ENCODE measurements around the gene EDDM3A.
"Not testable (repeated sequence)": the region's sequence is repeated elsewhere in the genome, so short reads cannot be mapped to it uniquely, and the experiment has no call there.

EDDM3A gene

GRCh38 chr14:20719777-20720176 lies 25.9 kb upstream of the EDDM3A start:
- H3K36me3 Mint-ChIP-seq: peaks cover 8 to 13% of the 10 kb centered on the region in 2 donors
- peaks cover 4 to 13% of the 10 kb centered on the region in 2 donors for H3K9me3 Mint-ChIP-seq
- no peak for DNase-seq
- H3K4me1 Mint-ChIP-seq: peaks cover 37 to 92% of the 10 kb centered on the region in 2 donors
- peak overlapping the region; percentile 10 for H3K27ac Mint-ChIP-seq
- H3K27me3 Mint-ChIP-seq: no peaks in the 10 kb centered on the region
- peak; percentile 50 to 58 for ATAC-seq (replicated peaks)
- H3K4me3 Mint-ChIP-seq: peak overlapping the region; percentile 8 to 12

GRCh38 chr14:20720741-20721140 lies 24.9 kb upstream of the EDDM3A start:
- Mint-ChIP-seq H3K9me3 (peaks cover 4 to 10% of the 10 kb centered on the region in 2 donors), H3K27ac (no peak overlapping the region), H3K4me1 (peaks cover 30 to 88% of the 10 kb centered on the region in 2 donors), H3K4me3 (no peak overlapping the region), H3K27me3 (no peaks in the 10 kb centered on the region), H3K36me3 (peaks cover 8 to 10% of the 10 kb centered on the region in 2 donors)
- no peak for DNase-seq
- ATAC-seq (replicated peaks): no peak

- H3K36me3 Mint-ChIP-seq: peaks cover 9% of the 10 kb centered on the region in 2 donors
Measured at GRCh38 chr14:20722016-20722415, 23.7 kb upstream of the EDDM3A start.

DNA sequence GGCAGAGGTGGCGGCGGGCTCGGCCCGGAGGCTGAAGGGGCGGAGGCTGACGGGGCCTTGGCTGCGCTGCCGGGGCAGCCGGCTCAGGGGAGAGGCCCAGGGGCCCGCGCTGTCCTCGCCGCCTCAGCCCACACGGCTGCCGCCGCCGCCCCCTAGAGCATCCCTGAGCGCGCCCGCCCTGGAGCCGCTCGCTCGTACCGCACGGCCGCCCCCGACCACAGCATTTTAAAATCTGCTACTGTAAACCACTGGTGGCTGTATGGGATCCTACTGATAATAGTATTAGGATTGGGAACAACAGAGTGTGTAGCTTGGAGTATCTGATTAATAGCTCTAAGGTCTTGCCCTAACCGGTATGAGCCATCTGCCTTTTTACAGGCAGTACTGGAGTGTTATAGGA lies 22.2 kb upstream of the EDDM3A start:
- Mint-ChIP-seq H3K4me1 (peaks cover 31 to 82% of the 10 kb centered on the region in 2 donors), H3K27ac (no peak overlapping the region), H3K9me3 (peaks cover 0 to 5% of the 10 kb centered on the region in 2 donors), H3K27me3 (no peaks in the 10 kb centered on the region), H3K36me3 (peaks cover 3 to 5% of the 10 kb centered on the region in 2 donors), H3K4me3 (peak overlapping the region; percentile 8 to 59)
- DNase-seq: no peak
- ATAC-seq (replicated peaks): peak; percentile 36 to 44

More at GRCh38 chr14:20722016-20722415, 23.7 kb upstream of the EDDM3A start:
- Mint-ChIP-seq H3K27me3 (no peaks in the 10 kb centered on the region), H3K9me3 (peaks cover 4 to 10% of the 10 kb centered on the region in 2 donors), H3K4me1 (peaks cover 32 to 89% of the 10 kb centered on the region in 2 donors), H3K27ac (peak overlapping the region; percentile 39), H3K4me3 (no peak overlapping the region)
- no peak for DNase-seq
- ATAC-seq (replicated peaks): no peak

DNA sequence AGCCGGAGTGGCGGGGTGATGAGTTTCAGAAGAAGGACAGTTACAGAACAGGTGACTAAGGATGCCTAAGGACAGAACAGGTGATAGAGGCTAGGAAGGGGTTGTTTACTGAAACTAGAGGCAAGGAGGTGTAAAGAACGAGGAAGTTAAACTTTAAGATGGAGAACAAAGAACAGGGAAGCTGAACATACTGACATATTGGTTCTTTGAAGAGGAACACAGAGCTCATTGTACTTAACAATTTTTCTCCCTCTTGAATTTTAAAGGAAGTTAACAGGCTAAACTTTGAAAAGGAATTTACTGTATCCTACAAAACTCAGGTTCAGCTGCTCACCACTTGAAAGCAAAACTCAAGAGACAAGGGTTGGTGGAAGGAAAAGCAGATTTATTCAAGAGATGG lies 19.6 kb upstream of the EDDM3A start:
- H3K4me3 Mint-ChIP-seq: peak overlapping the region; percentile 44 to 47
- peak; percentile 29 to 35 for ATAC-seq (replicated peaks)

DNA sequence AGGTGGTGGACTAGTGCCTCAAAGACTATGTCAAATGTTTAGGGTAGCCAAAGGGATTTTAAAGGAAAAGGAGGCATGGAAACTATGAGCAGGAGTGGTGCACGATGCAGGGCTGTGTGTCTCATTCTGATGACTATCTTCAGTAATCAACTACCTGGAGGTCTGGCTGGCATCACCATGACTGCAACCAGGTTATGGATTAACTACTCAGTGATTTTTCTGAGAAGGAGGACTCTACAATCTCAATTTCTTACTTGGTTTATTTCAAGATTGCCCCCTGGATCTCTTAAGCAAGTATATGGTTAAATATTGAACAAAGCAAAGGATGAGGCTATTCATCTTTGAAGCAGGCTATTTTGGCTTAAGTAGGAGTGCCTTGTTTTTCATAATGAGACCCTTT lies 19.2 kb upstream of the EDDM3A start:
- H3K9me3 Mint-ChIP-seq: peaks cover 0 to 3% of the 10 kb centered on the region in 2 donors
- H3K27me3 Mint-ChIP-seq: peaks cover 0 to 3% of the 10 kb centered on the region in 2 donors
- H3K4me1 Mint-ChIP-seq: peaks cover 18 to 52% of the 10 kb centered on the region in 2 donors
- H3K27ac Mint-ChIP-seq: peak overlapping the region; percentile 86
- ATAC-seq (replicated peaks) (peak; percentile 24 to 40), DNase-seq (no peak)
- peaks cover 2 to 5% of the 10 kb centered on the region in 2 donors for H3K36me3 Mint-ChIP-seq
- H3K4me3 Mint-ChIP-seq: peak overlapping the region in 1 of 2 donors; percentile 44

More for the DNA sequence above, 19.6 kb upstream of the EDDM3A start:
- H3K4me1 Mint-ChIP-seq: peaks cover 19 to 56% of the 10 kb centered on the region in 2 donors
- peak overlapping the region; percentile 86 for H3K27ac Mint-ChIP-seq
- H3K36me3 Mint-ChIP-seq, DNase-seq, H3K9me3 Mint-ChIP-seq, H3K27me3 Mint-ChIP-seq: not testable (repeated sequence)

DNA sequence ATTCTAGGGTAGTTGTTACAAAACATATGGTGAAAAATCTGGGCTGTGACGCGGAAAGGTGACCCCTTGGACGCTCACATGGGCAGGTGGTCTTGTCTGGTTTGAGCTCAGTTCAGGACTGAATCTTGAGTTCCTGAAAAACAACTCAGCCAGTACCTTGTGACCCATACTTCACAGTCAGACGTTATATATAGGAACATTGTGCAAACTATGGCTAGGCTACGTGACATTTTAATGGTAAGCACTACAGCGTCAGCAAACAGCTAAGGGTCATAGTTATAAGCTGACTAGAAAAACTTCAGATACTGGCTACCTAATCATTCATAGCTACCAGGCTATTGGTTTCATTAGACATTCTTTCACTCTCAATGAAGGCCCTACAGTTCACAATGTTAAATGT lies 14.8 kb upstream of the EDDM3A start:
- Mint-ChIP-seq H3K9me3 (peaks cover 0 to 3% of the 10 kb centered on the region in 2 donors), H3K4me3 (no peak overlapping the region), H3K36me3 (peaks cover 2 to 4% of the 10 kb centered on the region in 2 donors), H3K27ac (no peak overlapping the region), H3K4me1 (peaks cover 37 to 54% of the 10 kb centered on the region in 2 donors), H3K27me3 (peaks cover 0 to 4% of the 10 kb centered on the region in 2 donors)
- DNase-seq: no peak
- no peak for ATAC-seq (replicated peaks)

DNA sequence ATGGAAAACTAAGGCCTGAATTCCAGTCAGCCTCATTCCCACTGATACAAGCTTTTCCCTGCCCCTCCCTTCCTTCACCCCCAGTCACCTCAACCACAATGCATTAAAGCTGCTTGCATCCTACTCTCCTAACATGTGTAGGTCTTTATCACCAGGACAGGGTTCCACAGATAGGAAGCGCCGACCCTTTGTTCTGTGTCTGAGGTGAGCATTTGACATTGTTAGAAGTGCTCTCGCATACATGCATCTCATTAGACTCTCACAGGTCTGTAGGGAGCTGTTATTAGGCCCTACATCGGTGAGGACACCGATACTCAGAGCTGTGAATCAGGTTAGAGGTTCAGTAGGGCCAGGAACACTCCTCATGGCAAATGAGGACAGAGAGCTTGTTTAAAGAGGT lies 13.2 kb upstream of the EDDM3A start:
- Mint-ChIP-seq H3K27me3 (peaks cover 0 to 7% of the 10 kb centered on the region in 2 donors), H3K4me1 (peaks cover 29 to 41% of the 10 kb centered on the region in 2 donors), H3K36me3 (peaks cover 0 to under 1% of the 10 kb centered on the region in 2 donors), H3K9me3 (no peaks in the 10 kb centered on the region), H3K4me3 (no peak overlapping the region), H3K27ac (no peak overlapping the region)
- DNase-seq (no peak), ATAC-seq (replicated peaks) (no peak)

GRCh38 chr14:20732979-20733635 lies 12.6 kb upstream of the EDDM3A start:
- Mint-ChIP-seq H3K27me3 (peaks cover 0 to 10% of the 10 kb centered on the region in 2 donors), H3K4me1 (peaks cover 24 to 35% of the 10 kb centered on the region in 2 donors), H3K9me3 (no peaks in the 10 kb centered on the region), H3K4me3 (no peak overlapping the region), H3K36me3 (peaks cover 0 to 3% of the 10 kb centered on the region in 2 donors), H3K27ac (no peak overlapping the region)
- DNase-seq: no peak
- ATAC-seq (replicated peaks): no peak

- H3K4me1 Mint-ChIP-seq: peaks cover 24 to 34% of the 10 kb centered on the region in 2 donors
- peak overlapping the region in 1 of 2 donors; percentile 25 for H3K4me3 Mint-ChIP-seq
- ATAC-seq (replicated peaks): peak; percentile 66 to 78
- no peak for DNase-seq
- peaks cover 0 to 10% of the 10 kb centered on the region in 2 donors for H3K27me3 Mint-ChIP-seq
- H3K27ac Mint-ChIP-seq: no peak overlapping the region
- H3K9me3 Mint-ChIP-seq: no peaks in the 10 kb centered on the region
- peaks cover 0 to 3% of the 10 kb centered on the region in 2 donors for H3K36me3 Mint-ChIP-seq
Measured at GRCh38 chr14:20733684-20734429, 11.8 kb upstream of the EDDM3A start.

DNA sequence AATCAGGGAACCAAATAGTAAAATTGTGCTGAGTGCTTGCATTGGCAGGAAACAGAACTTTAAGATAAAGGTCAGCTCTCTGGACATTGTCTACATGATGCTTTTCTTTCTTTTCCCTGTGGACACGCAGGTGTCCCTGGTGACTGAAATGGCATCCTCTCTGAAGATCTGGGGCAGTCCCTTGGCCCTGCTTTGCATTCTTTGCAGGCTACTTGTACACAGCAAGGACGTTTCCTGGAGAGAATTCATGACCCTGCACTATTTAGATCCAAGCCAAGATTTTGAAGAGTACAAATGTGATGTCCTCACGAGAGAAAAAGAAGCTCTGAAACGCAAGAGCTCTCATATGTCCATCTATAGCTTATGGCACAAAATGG lies 11.3 kb upstream of the EDDM3A start:
- H3K36me3 Mint-ChIP-seq: peaks cover 0 to 3% of the 10 kb centered on the region in 2 donors
- ATAC-seq (replicated peaks): peak; percentile 97 to 98
- peak; percentile 33 for DNase-seq
- H3K27ac Mint-ChIP-seq: no peak overlapping the region
- H3K4me1 Mint-ChIP-seq: peaks cover 24 to 34% of the 10 kb centered on the region in 2 donors
- H3K9me3 Mint-ChIP-seq: no peaks in the 10 kb centered on the region
- H3K4me3 Mint-ChIP-seq: peak overlapping the region; percentile 25 to 27
- H3K27me3 Mint-ChIP-seq: peaks cover 0 to 10% of the 10 kb centered on the region in 2 donors

GRCh38 chr14:20738292-20738691 lies 7.4 kb upstream of the EDDM3A start:
- not testable (repeated sequence) for H3K27me3 Mint-ChIP-seq; DNase-seq; H3K27ac Mint-ChIP-seq; H3K9me3 Mint-ChIP-seq; H3K4me3 Mint-ChIP-seq; H3K36me3 Mint-ChIP-seq; ATAC-seq (replicated peaks)
- H3K4me1 Mint-ChIP-seq: peaks cover 27 to 39% of the 10 kb centered on the region in 2 donors

- peaks cover 0 to 5% of the 10 kb centered on the region in 2 donors for H3K27me3 Mint-ChIP-seq
- peaks cover 0 to 3% of the 10 kb centered on the region in 2 donors for H3K36me3 Mint-ChIP-seq
- no peak overlapping the region for H3K27ac Mint-ChIP-seq
- H3K4me1 Mint-ChIP-seq: peaks cover 15 to 28% of the 10 kb centered on the region in 2 donors
- DNase-seq: no peak
- peak; percentile 48 to 63 for ATAC-seq (replicated peaks)
- H3K9me3 Mint-ChIP-seq: no peaks in the 10 kb centered on the region
- no peak overlapping the region for H3K4me3 Mint-ChIP-seq
Measured at GRCh38 chr14:20742132-20742531, 3.6 kb upstream of the EDDM3A start.

DNA sequence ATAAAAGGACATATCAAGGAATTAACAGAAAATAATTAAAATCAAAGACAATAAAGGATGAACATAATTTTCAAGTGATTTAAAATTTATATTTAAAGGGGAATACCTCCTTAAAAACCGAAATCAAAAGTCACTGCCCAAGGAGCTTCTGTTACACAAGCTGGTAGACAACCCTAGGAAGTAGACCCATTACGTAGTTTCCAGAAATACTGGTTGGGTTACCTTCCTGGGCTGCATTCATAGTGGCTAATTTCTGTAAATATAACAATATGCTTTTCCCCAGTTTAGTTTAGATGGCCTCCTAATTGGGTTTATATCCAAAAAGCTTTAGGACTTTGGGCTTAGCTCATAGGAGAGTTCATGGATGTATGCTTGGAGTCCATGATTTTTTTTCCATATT lies 2.1 kb upstream of the EDDM3A start:
- DNase-seq (no peak), ATAC-seq (replicated peaks) (no peak)
- Mint-ChIP-seq H3K27me3 (peaks cover 0 to 8% of the 10 kb centered on the region in 2 donors), H3K4me1 (peaks cover 15 to 33% of the 10 kb centered on the region in 2 donors), H3K9me3 (no peaks in the 10 kb centered on the region), H3K4me3 (no peak overlapping the region), H3K36me3 (no peaks in the 10 kb centered on the region), H3K27ac (no peak overlapping the region)
